ENCODE measurements around the gene KRTAP10-11. TPM values are rescaled to one million over a fixed set of nuclear protein-coding genes. Genes with fewer than 3 reads are reported as not detected.
A peak's percentile ranks its signal among the peaks of the same experiment; 100 is the strongest.

The KRTAP10-11 gene
- total RNA-seq, 1 donor: not detected

- no peak for DNase-seq (ENCODE audit: low read depth)
- H3K4me3 ChIP-seq (ENCODE audit: low read depth, low read length): no peak overlapping the region
- no peak for TF ChIP-seq CTCF (IDR thresholded peaks at IDR 0.05; ENCODE audit: insufficient read depth, low read depth, low read length)
Measured at GRCh38 chr21:44653123-44653522, 6.9 kb downstream of the KRTAP10-11 start.

GRCh38 chr21:44653656-44654575 lies 7.7 kb downstream of the KRTAP10-11 start:
- no peak overlapping the region for H3K4me3 ChIP-seq (ENCODE audit: low read depth, low read length)
- TF ChIP-seq CTCF (IDR thresholded peaks at IDR 0.05; ENCODE audit: insufficient read depth, low read depth, low read length): no peak
- no peak for DNase-seq (ENCODE audit: low read depth)

- no peak for DNase-seq (ENCODE audit: low read depth)
- no peak within 1 kb of the TSS for H3K4me3 ChIP-seq (ENCODE audit: low read depth, low read length)
- TF ChIP-seq CTCF (IDR thresholded peaks at IDR 0.05; ENCODE audit: insufficient read depth, low read depth, low read length): no peak
Measured at GRCh38 chr21:44654576-44655175, 8.5 kb downstream of the KRTAP10-11 start, which contains the start of gene KRTAP12-4. Gene KRTAP12-4 (minus strand): TSS chr21:44654659. CDS start chr21:44654614, 45 bp downstream.

- no peak overlapping the region for H3K4me3 ChIP-seq (ENCODE audit: low read depth, low read length)
- no peak for DNase-seq (ENCODE audit: low read depth)
- no peak for TF ChIP-seq CTCF (IDR thresholded peaks at IDR 0.05; ENCODE audit: insufficient read depth, low read depth, low read length)
Measured at GRCh38 chr21:44656868-44657267, 10.7 kb downstream of the KRTAP10-11 start.

- TF ChIP-seq CTCF (IDR thresholded peaks at IDR 0.05; ENCODE audit: insufficient read depth, low read depth, low read length): no peak
- no peak within 1 kb of the TSS for H3K4me3 ChIP-seq (ENCODE audit: low read depth, low read length)
- peak; percentile 39 for DNase-seq (ENCODE audit: low read depth)
Measured at GRCh38 chr21:44657635-44658540, 11.7 kb downstream of the KRTAP10-11 start, which contains the start of gene KRTAP12-3. Gene KRTAP12-3 (plus strand): TSS chr21:44657932. CDS start chr21:44657980, 48 bp downstream.

GRCh38 chr21:44658541-44658910 lies 12.3 kb downstream of the KRTAP10-11 start:
- H3K4me3 ChIP-seq (ENCODE audit: low read depth, low read length): no peak overlapping the region
- no peak for TF ChIP-seq CTCF (IDR thresholded peaks at IDR 0.05; ENCODE audit: insufficient read depth, low read depth, low read length)
- no peak for DNase-seq (ENCODE audit: low read depth)

All from fibroblast of villous mesenchyme (primary cell).